ENCODE data around the gene TEF.
A peak's percentile ranks its signal among the peaks of the same experiment; 100 is the strongest.

The TEF gene

DNA sequence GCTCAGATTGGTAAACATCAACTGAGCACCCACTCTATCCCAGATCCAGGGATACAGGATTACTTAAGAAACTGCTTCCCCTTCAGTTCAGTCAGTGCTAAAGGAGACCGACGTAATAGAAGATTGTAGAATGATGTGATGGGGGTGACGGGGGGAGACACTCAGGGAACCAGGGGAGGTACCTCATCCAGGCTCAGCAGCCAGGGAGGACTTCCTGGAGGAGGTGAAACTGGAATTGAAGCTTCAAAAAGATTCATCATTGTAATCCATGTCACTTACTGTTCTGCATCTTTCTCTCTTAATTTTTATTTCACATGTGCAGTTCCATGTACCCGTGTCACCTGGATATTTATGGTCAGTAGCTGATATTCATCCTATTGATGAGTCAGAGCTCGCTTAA, 19.1 kb upstream of the TEF start:
- no peak overlapping the region for H3K27ac ChIP-seq
- TF ChIP-seq ZFX (IDR thresholded peaks at IDR 0.05) = no peak
- TF ChIP-seq, protein P1, sequence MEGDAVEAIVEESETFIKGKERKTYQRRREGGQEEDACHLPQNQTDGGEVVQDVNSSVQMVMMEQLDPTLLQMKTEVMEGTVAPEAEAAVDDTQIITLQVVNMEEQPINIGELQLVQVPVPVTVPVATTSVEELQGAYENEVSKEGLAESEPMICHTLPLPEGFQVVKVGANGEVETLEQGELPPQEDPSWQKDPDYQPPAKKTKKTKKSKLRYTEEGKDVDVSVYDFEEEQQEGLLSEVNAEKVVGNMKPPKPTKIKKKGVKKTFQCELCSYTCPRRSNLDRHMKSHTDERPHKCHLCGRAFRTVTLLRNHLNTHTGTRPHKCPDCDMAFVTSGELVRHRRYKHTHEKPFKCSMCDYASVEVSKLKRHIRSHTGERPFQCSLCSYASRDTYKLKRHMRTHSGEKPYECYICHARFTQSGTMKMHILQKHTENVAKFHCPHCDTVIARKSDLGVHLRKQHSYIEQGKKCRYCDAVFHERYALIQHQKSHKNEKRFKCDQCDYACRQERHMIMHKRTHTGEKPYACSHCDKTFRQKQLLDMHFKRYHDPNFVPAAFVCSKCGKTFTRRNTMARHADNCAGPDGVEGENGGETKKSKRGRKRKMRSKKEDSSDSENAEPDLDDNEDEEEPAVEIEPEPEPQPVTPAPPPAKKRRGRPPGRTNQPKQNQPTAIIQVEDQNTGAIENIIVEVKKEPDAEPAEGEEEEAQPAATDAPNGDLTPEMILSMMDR (conservative IDR thresholded peaks at IDR 0.05) = no peak

DNA sequence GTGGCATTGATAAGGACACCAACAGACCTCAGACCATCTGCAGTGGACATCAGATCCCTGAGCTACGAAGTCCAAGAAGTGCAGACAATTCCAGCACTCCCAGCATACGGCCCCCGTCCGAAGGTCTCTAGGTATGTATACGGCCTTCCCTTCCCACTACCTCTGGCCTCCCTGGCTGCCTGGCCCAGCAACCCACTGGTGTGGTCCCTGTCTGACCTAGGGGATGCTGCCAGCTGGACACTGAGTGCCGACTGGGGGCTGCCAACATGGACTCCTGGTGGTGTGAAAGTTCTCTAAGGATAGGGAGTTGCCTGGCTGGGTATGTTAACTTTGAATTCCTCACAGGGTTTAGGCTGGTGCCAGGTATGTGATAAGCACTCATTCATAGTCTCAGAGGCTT, 17.5 kb upstream of the TEF start:
- no peak for TF ChIP-seq ZFX (IDR thresholded peaks at IDR 0.05)
- TF ChIP-seq, protein P1 (conservative IDR thresholded peaks at IDR 0.05) = no peak
- peak overlapping the region; percentile 31 for H3K27ac ChIP-seq

DNA sequence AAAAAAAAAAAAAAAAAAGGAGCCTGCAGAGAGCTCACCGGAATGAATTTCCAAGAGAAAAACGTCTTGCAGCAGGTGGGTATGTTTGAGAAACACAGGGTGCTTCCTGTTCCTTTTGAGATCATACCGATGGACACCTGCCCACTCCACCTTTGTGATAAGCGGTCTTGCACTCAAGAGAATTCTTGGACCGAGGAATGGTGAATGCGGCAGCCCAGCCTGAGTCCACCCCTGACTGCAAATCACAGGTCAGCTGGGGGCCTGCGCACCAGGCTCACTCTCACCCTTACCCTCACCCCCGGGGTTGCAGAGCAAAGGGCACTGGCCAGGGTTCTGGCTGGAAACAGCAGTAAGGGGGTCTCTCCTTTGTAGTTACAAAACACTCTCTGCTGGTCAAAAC, 16.8 kb upstream of the TEF start:
- no peak for TF ChIP-seq ZFX (IDR thresholded peaks at IDR 0.05)
- TF ChIP-seq, protein P1 (conservative IDR thresholded peaks at IDR 0.05) = no peak
- peak overlapping the region; percentile 31 for H3K27ac ChIP-seq

DNA sequence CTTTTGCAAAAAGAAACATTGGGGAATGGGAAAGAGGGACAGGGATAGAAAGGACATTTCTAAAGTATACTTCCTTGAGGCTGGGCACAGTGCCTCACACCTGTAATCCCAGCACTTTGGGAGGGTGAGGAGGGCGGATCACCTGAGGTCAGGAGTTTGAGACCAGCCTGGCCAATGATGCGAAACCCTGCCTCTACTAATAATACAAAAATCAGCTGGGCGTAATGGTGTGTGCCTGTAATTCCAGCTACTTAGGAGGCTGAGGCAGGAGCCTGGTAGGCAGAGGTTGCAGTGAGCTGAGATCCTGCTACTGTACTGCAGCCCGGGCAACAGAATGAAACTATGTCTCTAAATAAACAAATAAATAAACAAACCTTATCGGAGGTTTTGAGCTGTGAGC, 16.3 kb upstream of the TEF start:
- no peak for TF ChIP-seq ZFX (IDR thresholded peaks at IDR 0.05)
- TF ChIP-seq, protein P1 (conservative IDR thresholded peaks at IDR 0.05) = no peak
- peak overlapping the region; percentile 31; the same call in 1 of the 2 replicates for H3K27ac ChIP-seq

DNA sequence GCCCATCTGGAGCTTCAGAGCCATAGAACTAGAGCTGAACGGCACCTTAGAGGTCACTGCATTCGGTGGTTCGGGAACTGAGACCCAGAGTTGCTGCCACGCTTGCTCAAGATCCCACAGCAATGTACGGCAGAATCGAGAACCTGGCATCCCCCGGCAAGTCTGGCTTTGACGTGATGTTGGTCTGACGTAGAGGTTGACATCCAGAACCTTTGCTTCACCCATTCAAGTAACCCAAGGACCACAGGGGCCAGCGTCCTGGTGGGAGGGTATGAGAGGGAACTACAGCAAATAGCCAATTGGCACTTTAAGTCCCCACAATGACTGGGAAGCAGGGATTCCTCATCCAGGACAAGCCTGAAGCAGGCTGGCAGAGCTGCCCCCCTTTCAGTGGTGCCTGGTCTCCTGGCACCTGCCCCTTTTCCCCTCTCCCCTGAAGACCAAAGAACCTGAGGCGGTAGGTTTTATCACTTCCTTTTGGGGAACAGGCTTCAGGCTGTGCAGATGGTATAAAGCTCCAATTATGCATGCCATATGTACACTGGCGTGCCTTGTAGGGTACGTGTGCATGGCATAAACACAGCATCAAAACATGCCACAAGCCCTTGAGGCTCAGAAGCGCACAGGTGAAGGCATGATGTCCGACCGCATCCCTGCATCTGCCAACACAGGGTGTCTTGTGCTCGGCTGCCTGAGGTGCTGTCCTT, 15.3 kb upstream of the TEF start:
- TF ChIP-seq ZFX (IDR thresholded peaks at IDR 0.05) = no peak
- TF ChIP-seq, protein P1 (conservative IDR thresholded peaks at IDR 0.05) = no peak
- peak overlapping the region; percentile 86 for H3K27ac ChIP-seq

DNA sequence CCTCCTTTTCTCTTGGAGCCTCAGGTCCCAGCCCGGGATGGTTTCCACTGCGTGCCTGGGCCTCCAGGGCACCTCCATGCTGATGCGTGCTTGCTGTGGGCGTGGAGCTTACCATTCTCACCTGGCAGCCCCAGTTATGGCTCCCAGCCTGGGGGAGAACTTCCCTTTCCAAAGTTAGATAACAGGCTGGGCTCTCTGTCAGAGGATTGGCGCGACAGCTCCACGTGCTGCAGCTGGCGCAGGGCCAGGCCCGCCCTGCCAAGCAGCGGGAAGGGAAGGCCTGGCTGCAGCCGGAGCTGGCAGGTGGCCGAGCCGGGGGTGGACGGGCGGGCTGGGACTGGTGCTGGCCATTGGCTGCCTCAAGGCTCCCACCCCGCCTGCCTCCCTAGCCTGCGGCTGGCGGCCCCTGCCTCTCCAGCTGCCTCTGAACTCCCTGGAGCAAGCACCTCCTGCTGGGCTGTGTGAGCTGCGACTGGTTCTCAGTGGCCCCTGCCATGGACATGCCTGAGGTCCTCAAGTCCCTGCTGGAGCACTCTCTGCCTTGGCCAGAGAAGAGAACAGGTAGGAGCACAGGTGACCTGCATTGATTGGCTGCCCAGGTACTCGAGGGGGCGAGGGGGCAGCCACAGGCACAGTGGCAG, 14.6 kb upstream of the TEF start:
- peak overlapping the region; percentile 86 for H3K27ac ChIP-seq
- no peak for TF ChIP-seq ZFX (IDR thresholded peaks at IDR 0.05)
- TF ChIP-seq, protein P1 (conservative IDR thresholded peaks at IDR 0.05) = no peak
